Osteocyte (in vitro differentiated cells): ENCODE results near the gene TPRA1. TPM values are rescaled to one million over a fixed set of nuclear protein-coding genes. Genes with fewer than 3 reads are reported as not detected.

Experiments used
- DNase-seq: peaks from one replicate; pipeline ENCODE4 v3.0.0; 2021; ENCODE audit warnings: mixed read lengths; ENCODE audit not compliant: unreplicated experiment; ENCODE audit errors: extremely low spot score
- H3K27ac Mint-ChIP-seq: one replicate; pipeline ENCODE4 v1.8.0; 2021; ENCODE audit warnings: mild to moderate bottlenecking, mixed read lengths; ENCODE audit not compliant: unreplicated experiment
- H3K27me3 Mint-ChIP-seq: one replicate; pipeline ENCODE4 v1.8.0; 2021; ENCODE audit warnings: mixed read lengths; ENCODE audit not compliant: unreplicated experiment
- H3K36me3 Mint-ChIP-seq: one replicate; pipeline ENCODE4 v1.8.0; 2021; ENCODE audit warnings: mixed read lengths; ENCODE audit not compliant: unreplicated experiment
- H3K4me1 Mint-ChIP-seq: one replicate; pipeline ENCODE4 v1.8.0; 2021; ENCODE audit warnings: mixed read lengths; ENCODE audit not compliant: unreplicated experiment
- H3K4me3 Mint-ChIP-seq: one replicate; pipeline ENCODE4 v1.8.0; 2021; ENCODE audit warnings: mild to moderate bottlenecking, moderate library complexity, mixed read lengths; ENCODE audit not compliant: unreplicated experiment
- H3K9me3 Mint-ChIP-seq: one replicate; pipeline ENCODE4 v1.8.0; 2021; ENCODE audit warnings: mixed read lengths; ENCODE audit not compliant: unreplicated experiment
- total RNA-seq: library from RNA; stranded (reverse); gene quantifications from 2 replicates; pipeline ENCODE4 v1.2.1, GENCODE V29; 2021
- TF ChIP-seq, protein P1 (sequence below): fragments of 200-600 bp; sonication (generic); IDR thresholded peaks from 2 replicates; pipeline ENCODE4 v1.5.0; 2021; ENCODE audit warnings: antibody characterized with exemption, mild to moderate bottlenecking, moderate library complexity

Gene TPRA1
- total RNA-seq, 1 donor from 2014 or later: 49.7 TPM

- Mint-ChIP-seq H3K27me3 (peaks cover 33% of the 10 kb centered on the region), H3K4me3 (no peak overlapping the region), H3K27ac (no peak overlapping the region), H3K4me1 (no peaks in the 10 kb centered on the region), H3K9me3 (no peaks in the 10 kb centered on the region), H3K36me3 (no peaks in the 10 kb centered on the region)
- TF ChIP-seq, protein P1, sequence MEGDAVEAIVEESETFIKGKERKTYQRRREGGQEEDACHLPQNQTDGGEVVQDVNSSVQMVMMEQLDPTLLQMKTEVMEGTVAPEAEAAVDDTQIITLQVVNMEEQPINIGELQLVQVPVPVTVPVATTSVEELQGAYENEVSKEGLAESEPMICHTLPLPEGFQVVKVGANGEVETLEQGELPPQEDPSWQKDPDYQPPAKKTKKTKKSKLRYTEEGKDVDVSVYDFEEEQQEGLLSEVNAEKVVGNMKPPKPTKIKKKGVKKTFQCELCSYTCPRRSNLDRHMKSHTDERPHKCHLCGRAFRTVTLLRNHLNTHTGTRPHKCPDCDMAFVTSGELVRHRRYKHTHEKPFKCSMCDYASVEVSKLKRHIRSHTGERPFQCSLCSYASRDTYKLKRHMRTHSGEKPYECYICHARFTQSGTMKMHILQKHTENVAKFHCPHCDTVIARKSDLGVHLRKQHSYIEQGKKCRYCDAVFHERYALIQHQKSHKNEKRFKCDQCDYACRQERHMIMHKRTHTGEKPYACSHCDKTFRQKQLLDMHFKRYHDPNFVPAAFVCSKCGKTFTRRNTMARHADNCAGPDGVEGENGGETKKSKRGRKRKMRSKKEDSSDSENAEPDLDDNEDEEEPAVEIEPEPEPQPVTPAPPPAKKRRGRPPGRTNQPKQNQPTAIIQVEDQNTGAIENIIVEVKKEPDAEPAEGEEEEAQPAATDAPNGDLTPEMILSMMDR: no peak
- no peak for DNase-seq
These were observed 54.4 kb downstream of the TPRA1 start for GRCh38 chr3:127535901-127536829.

- Mint-ChIP-seq H3K4me3 (no peak overlapping the region), H3K9me3 (no peaks in the 10 kb centered on the region), H3K27ac (no peak overlapping the region), H3K36me3 (no peaks in the 10 kb centered on the region), H3K27me3 (peaks cover 29% of the 10 kb centered on the region), H3K4me1 (no peaks in the 10 kb centered on the region)
- no peak for DNase-seq
- TF ChIP-seq, protein P1: no peak
These were observed 55.3 kb downstream of the TPRA1 start for GRCh38 chr3:127535106-127535785.

DNA sequence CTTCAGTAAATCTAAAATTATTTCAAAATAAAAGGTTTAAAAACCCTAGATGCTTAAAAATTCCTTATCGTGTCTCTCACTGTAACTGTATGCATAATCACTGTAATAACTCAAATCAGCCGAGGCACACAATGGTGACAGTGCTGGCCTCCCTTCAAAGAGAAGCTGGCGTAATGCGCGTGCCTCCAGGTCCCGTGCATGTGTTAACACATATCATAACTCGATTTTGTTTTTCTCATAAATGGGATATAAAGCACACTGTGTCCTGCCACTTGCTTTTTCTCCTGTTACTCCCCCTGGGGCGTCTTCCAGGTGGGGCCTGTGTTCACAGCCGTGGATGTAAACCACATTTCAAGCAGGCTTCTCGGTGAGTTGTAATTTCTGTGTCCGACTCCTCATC lies 56.0 kb downstream of the TPRA1 start:
- Mint-ChIP-seq H3K27ac (no peak overlapping the region), H3K9me3 (no peaks in the 10 kb centered on the region), H3K36me3 (no peaks in the 10 kb centered on the region), H3K4me3 (no peak overlapping the region), H3K4me1 (no peaks in the 10 kb centered on the region), H3K27me3 (peaks cover 29% of the 10 kb centered on the region)
- DNase-seq: no peak
- TF ChIP-seq, protein P1: no peak

DNA sequence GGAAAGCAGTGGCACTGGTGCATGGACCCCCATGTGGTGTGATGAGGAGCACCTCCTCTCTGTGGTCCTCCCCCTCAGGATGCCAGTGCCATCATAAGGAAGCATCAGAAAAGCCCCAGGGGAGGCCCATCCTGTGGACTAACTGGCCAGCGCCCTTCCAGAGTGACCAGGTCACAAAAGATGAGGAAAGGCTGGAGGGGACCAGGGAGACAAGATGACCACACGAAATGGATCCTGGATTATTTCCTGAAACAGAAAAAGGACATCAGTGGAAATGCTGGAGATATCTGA lies 56.4 kb downstream of the TPRA1 start:
- no peak for DNase-seq
- Mint-ChIP-seq H3K27me3 (peaks cover 25% of the 10 kb centered on the region), H3K9me3 (no peaks in the 10 kb centered on the region), H3K27ac (no peak overlapping the region), H3K36me3 (no peaks in the 10 kb centered on the region), H3K4me3 (no peak overlapping the region), H3K4me1 (no peaks in the 10 kb centered on the region)
- TF ChIP-seq, protein P1: no peak

- TF ChIP-seq, protein P1: no peak
- no peaks in the 10 kb centered on the region for H3K4me1 Mint-ChIP-seq
- no peak overlapping the region for H3K27ac Mint-ChIP-seq
- no peak overlapping the region for H3K4me3 Mint-ChIP-seq
- DNase-seq: peak; percentile 78
- H3K36me3 Mint-ChIP-seq: no peaks in the 10 kb centered on the region
- H3K9me3 Mint-ChIP-seq: no peaks in the 10 kb centered on the region
- H3K27me3 Mint-ChIP-seq: peaks cover 29% of the 10 kb centered on the region
These were observed 57.9 kb downstream of the TPRA1 start for GRCh38 chr3:127532561-127533203.
